ENCODE results near the gene TMPRSS3.

- TF ChIP-seq CTCF (IDR thresholded peaks at IDR 0.05) (no peak), POLR2A (IDR thresholded peaks at IDR 0.05) (no peak), POLR2AphosphoS5 (IDR thresholded peaks at IDR 0.05) (no peak)
Measured at GRCh38 chr21:42387843-42388340, 8.0 kb downstream of the TMPRSS3 start.
